Keratinocyte (primary cell): ENCODE results near the gene CCSER1. TPM values are rescaled to one million over a fixed set of nuclear protein-coding genes. Genes with fewer than 3 reads are reported as not detected.

Experiments used
- DNase-seq: peaks from one replicate; pipeline ENCODE4 v3.0.0-alpha.2; 2011; ENCODE audit warnings: low read depth, missing footprints, low spot score
- FAIRE-seq: peaks from 2 replicates; lab custom pipeline; 2011; peaks lifted over from hg19 to GRCh38; lab: Jason Lieb, UNC
- H2AFZ ChIP-seq: 2 replicates; pipeline ENCODE4 v1.6.0; 2012; ENCODE audit warnings: low read length, control low read depth, inconsistent platforms; ENCODE audit not compliant: control insufficient read depth
- H3K27ac ChIP-seq: 2 replicates; pipeline ENCODE4 v1.5.1; 2011; ENCODE audit warnings: low read length; ENCODE audit not compliant: control insufficient read depth, insufficient read depth
- H3K27me3 ChIP-seq: 3 replicates; pipeline ENCODE4 v1.6.0; 2011; ENCODE audit warnings: low read length; ENCODE audit not compliant: control insufficient read depth, insufficient read depth; ENCODE audit errors: extremely low read depth
- H3K36me3 ChIP-seq, 2 experiments: 2 replicates in 1 of 2; 3 replicates in 1 of 2; pipeline ENCODE4 v1.5.1; 2011; ENCODE audit warnings: low read length in 2 of 2, mild to moderate bottlenecking in 1 of 2; ENCODE audit not compliant: control insufficient read depth in 2 of 2, insufficient read depth in 2 of 2; ENCODE audit errors: extremely low read depth in 1 of 2
- H3K4me1 ChIP-seq: 3 replicates; pipeline ENCODE4 v1.5.1; 2011; ENCODE audit warnings: low read length; ENCODE audit not compliant: control insufficient read depth, insufficient read depth; ENCODE audit errors: extremely low read depth
- H3K4me2 ChIP-seq: 3 replicates; pipeline ENCODE4 v1.6.0; 2011; ENCODE audit warnings: low read depth, low read length; ENCODE audit not compliant: control insufficient read depth, insufficient read depth; ENCODE audit errors: extremely low read depth
- H3K4me3 ChIP-seq, 3 experiments: fragments of 200-600 bp in 1 of 3; sonication (generic) in 1 of 3; 2 replicates in 2 of 3; 3 replicates in 1 of 3; pipeline ENCODE4 v1.5.1; 2011 to 2016; ENCODE audit warnings: low read length in 3 of 3, mild to moderate bottlenecking in 3 of 3, control low read depth in 2 of 3, inconsistent platforms in 1 of 3, low read depth in 1 of 3, mixed read lengths in 1 of 3, mixed run types in 1 of 3, moderate library complexity in 1 of 3; ENCODE audit not compliant: control insufficient read depth in 2 of 3, insufficient read depth in 2 of 3; ENCODE audit errors: extremely low read depth in 1 of 3
- H3K79me2 ChIP-seq: 2 replicates; pipeline ENCODE4 v1.6.0; 2012; ENCODE audit warnings: low read length; ENCODE audit not compliant: control insufficient read depth, insufficient read depth
- H3K9ac ChIP-seq: 3 replicates; pipeline ENCODE4 v1.6.0; 2011; ENCODE audit warnings: low read length; ENCODE audit not compliant: control insufficient read depth, insufficient read depth; ENCODE audit errors: extremely low read depth
- H3K9me1 ChIP-seq: 3 replicates; pipeline ENCODE4 v1.6.0; 2011; ENCODE audit warnings: low read length; ENCODE audit not compliant: control insufficient read depth, insufficient read depth; ENCODE audit errors: extremely low read depth
- H3K9me3 ChIP-seq: 2 replicates; pipeline ENCODE4 v1.5.1; 2012; ENCODE audit warnings: low read depth, low read length; ENCODE audit not compliant: control insufficient read depth
- H4K20me1 ChIP-seq: 3 replicates; pipeline ENCODE4 v1.6.0; 2011; ENCODE audit warnings: low read length; ENCODE audit not compliant: control insufficient read depth, insufficient read depth; ENCODE audit errors: extremely low read depth
- CTCF ChIP-seq, 3 experiments: IDR thresholded peaks in 1 of 3; conservative IDR thresholded peaks in 1 of 3; optimal IDR thresholded peaks in 1 of 3; 2 replicates in 2 of 3; 3 replicates in 1 of 3; pipeline versions ENCODE3 to v1.5.1; 2011; ENCODE audit warnings: low read length in 3 of 3, mild to moderate bottlenecking in 3 of 3, moderate library complexity in 2 of 3, control low read depth in 1 of 3, inconsistent platforms in 1 of 3; ENCODE audit not compliant: insufficient read depth in 2 of 3; ENCODE audit errors: extremely low read depth in 1 of 3
- EZH2 ChIP-seq: IDR thresholded peaks from one replicate; pipeline ENCODE4 v1.6.1; 2012; ENCODE audit warnings: inconsistent platforms, mild to moderate bottlenecking, low read length, moderate library complexity
- dilution Hi-C: fragments of 300-500 bp; cut with MboI; formaldehyde crosslinking; loops from one replicate; pipeline ENCODE4 v1.7.0; 2020; ENCODE audit warnings: low sequenced_read_pairs; ENCODE audit not compliant: extremely low pct_ligation_motif_present
- polyA plus RNA-seq, 5 experiments: library from polyadenylated mRNA; depleted of rRNA in 3 of 5; stranded (reverse) in 3 of 5; stranded (forward) in 1 of 5; unstranded in 1 of 5; fragments of >200 nt; gene quantifications; 1 replicate in 1 of 5; 2 replicates in 3 of 5; 3 replicates in 1 of 5; pipeline versions ENCODE4 v1.2.1 to v1.2.3, GENCODE V29; 2011 to 2012; ENCODE audit warnings: missing spikeins in 2 of 5, low read depth in 1 of 5, low replicate concordance in 1 of 5

The CCSER1 gene
- polyA plus RNA-seq, 1 donor (not counting 4 experiments of a cell fraction or from before 2014, with no cell fraction given), result 1.2 TPM

DNA sequence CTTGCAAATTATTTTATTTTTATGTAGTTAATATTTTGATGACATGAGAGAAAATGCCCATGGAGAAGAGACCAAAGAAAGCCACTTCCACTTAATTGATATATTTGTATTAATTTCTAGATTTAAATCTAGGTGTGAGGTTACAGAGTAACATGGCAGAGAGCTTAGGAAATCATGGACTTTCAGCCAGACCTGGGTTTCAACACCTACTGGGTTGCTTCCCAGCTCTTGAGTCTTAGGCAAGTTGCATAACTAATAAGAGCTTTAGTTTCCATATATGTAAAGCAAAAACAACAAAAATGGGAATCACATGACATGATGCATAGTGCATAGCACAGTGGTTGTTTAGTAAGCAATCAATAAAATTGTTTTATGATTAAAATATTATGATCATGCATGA, 413.3 kb downstream of the CCSER1 start:
- Histone ChIP-seq H3K4me1 (no peaks in the 10 kb centered on the region), H3K9ac (no peak overlapping the region), H4K20me1 (no peaks in the 10 kb centered on the region), H3K79me2 (no peaks in the 10 kb centered on the region), H3K27me3 (no peaks in the 10 kb centered on the region), H3K4me2 (no peak overlapping the region), H3K9me1 (no peaks in the 10 kb centered on the region), H3K4me3 (no peak overlapping the region), H2AFZ (no peak overlapping the region), H3K27ac (no peak overlapping the region), H3K9me3 (no peaks in the 10 kb centered on the region), H3K36me3 (no peaks in the 10 kb centered on the region)
- TF ChIP-seq EZH2, result no peak
- TF ChIP-seq CTCF (optimal IDR thresholded peaks at IDR 0.05 in 1 of 3, IDR thresholded peaks at IDR 0.05 in 1 of 3, conservative IDR thresholded peaks at IDR 0.05 in 1 of 3; ENCODE audit: extremely low read depth in 1 of 3, insufficient read depth in 2 of 3, low read length in 3 of 3), result no peak
- DNase-seq (no peak), FAIRE-seq (no peak)
- dilution Hi-C loops, result no loop called here

- no peaks in the 10 kb centered on the region for H3K9me3 ChIP-seq
- dilution Hi-C loops, result no loop called here
- H3K27ac ChIP-seq, result no peak overlapping the region
- no peak overlapping the region for H2AFZ ChIP-seq
- H4K20me1 ChIP-seq, result no peaks in the 10 kb centered on the region
- H3K27me3 ChIP-seq, result no peaks in the 10 kb centered on the region
- H3K4me1 ChIP-seq, result peaks cover 9% of the 10 kb centered on the region
- TF ChIP-seq EZH2 (no peak), CTCF (optimal IDR thresholded peaks at IDR 0.05 in 1 of 3, IDR thresholded peaks at IDR 0.05 in 1 of 3, conservative IDR thresholded peaks at IDR 0.05 in 1 of 3; ENCODE audit: extremely low read depth in 1 of 3, insufficient read depth in 2 of 3, low read length in 3 of 3) (no peak)
- no peak for DNase-seq
- H3K4me2 ChIP-seq, result no peak overlapping the region
- H3K9me1 ChIP-seq, result no peaks in the 10 kb centered on the region
- H3K36me3 ChIP-seq, result no peaks in the 10 kb centered on the region
- no peak overlapping the region for H3K4me3 ChIP-seq
- FAIRE-seq, result no peak
- H3K9ac ChIP-seq, result no peak overlapping the region
- H3K79me2 ChIP-seq, result no peaks in the 10 kb centered on the region
Observed at GRCh38 chr4:90542216-90542615, 415.0 kb downstream of the CCSER1 start.
